IPS-15b (cell line): ENCODE measurements around the gene FBXL13.
"Not testable (repeated sequence)": the region's sequence is repeated elsewhere in the genome, so short reads cannot be mapped to it uniquely, and the experiment has no call there.

ENCODE experiments used
- H3K27me3 ChIP-seq: one replicate; pipeline ENCODE4 v1.6.1; 2013; ENCODE audit warnings: low read length; ENCODE audit not compliant: control insufficient read depth, insufficient read depth
- H3K36me3 ChIP-seq: one replicate; pipeline ENCODE4 v1.6.1; 2013; ENCODE audit warnings: low read length; ENCODE audit not compliant: control insufficient read depth, insufficient read depth
- H3K4me1 ChIP-seq: one replicate; pipeline ENCODE4 v1.6.1; 2013; ENCODE audit warnings: mild to moderate bottlenecking, low read length; ENCODE audit not compliant: control insufficient read depth, insufficient read depth
- H3K4me3 ChIP-seq: one replicate; pipeline ENCODE4 v1.5.1; 2013; ENCODE audit warnings: low read depth, low read length
- H3K9ac ChIP-seq: one replicate; pipeline ENCODE4 v1.6.1; 2013; ENCODE audit warnings: low read depth, mild to moderate bottlenecking, low read length
- H3K9me3 ChIP-seq: one replicate; pipeline ENCODE4 v1.6.1; 2013; ENCODE audit warnings: mild to moderate bottlenecking, low read length; ENCODE audit not compliant: control insufficient read depth, insufficient read depth

The FBXL13 gene

DNA sequence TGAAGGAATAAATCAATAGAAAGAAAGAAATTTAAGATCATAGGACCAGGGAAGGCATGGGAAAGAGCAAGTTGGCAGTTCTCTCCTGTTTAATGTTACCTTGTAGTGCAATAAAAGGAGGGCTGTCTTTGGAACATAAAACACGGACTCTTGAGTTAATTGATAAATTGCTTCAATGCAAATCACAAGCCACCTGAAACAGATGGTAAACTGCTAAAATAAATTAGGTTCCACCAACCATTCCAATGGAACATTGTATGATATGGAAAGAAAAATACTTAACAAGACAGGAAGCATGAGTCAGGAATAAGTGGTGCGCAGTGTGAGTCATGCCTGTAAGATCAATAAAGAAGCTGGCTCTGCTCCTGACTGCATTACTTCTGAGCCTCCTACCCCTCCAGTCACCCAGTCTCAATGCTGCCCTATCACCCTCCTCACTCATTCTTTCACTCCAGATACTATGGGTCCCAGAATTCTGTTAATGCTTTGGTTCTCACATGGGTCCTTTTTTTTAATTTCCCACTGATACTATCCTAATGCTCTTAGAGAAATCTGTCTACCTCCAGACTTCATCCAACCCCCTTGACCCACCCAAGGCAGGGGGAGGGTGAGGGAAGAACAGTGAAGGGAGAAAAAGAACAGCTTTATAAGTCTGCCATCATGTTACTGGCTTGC, 82.9 kb downstream of the FBXL13 start:
- Histone ChIP-seq H3K4me1 (no peaks in the 10 kb centered on the region), H3K9me3 (no peaks in the 10 kb centered on the region)

DNA sequence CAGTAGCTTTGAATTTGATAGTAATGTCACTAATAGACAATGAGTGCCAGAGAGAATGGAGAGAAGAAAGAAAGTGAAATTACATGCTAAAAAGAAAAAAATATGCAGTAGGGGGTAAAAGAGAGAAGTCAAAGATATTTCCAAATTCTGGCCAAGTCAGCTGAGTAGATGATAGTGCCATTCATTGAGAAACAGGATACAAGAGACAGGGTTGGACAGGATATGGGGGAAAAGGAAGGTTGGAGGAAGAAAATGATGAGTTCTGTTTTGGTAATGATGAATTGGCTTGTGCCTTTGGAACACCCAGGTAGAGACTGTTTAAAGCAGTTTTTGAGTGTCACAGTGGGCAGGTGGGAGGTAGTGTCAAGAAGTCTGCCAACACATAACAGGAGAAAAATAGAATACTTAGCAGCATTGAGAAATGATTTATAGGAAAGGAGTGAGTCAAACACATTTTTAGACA, 83.5 kb downstream of the FBXL13 start:
- no peaks in the 10 kb centered on the region for H3K9me3 ChIP-seq
- no peak overlapping the region for H3K4me3 ChIP-seq
- H3K9ac ChIP-seq, result no peak overlapping the region
- no peaks in the 10 kb centered on the region for H3K36me3 ChIP-seq
- no peaks in the 10 kb centered on the region for H3K27me3 ChIP-seq
- H3K4me1 ChIP-seq, result no peaks in the 10 kb centered on the region

More for the DNA sequence above, 82.9 kb downstream of the FBXL13 start:
- H3K9ac ChIP-seq, result no peak overlapping the region
- H3K27me3 ChIP-seq, result no peaks in the 10 kb centered on the region
- no peaks in the 10 kb centered on the region for H3K36me3 ChIP-seq
- H3K4me3 ChIP-seq, result no peak overlapping the region

DNA sequence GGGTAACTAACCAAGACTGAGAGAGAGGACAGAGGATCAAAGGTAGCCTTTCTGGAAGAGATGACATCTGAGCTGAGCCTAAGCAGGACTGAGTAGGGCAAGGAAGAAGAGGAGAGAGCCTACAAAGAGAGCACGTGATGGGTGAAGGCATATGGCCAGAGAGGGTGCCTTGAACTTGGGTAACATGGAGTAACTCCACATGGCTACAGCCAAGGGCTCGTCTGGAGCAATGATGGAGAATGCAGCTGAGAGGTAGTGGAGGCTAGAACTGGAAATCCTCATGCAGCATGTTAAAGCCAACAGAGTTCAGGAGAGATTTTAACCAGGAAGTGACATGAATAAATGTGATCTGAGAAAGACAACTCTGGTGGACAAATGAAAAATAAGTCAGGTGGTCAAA, 84.0 kb downstream of the FBXL13 start:
- no peaks in the 10 kb centered on the region for H3K27me3 ChIP-seq
- no peak overlapping the region for H3K9ac ChIP-seq
- H3K36me3 ChIP-seq, result no peaks in the 10 kb centered on the region
- H3K4me1 ChIP-seq, result no peaks in the 10 kb centered on the region
- H3K9me3 ChIP-seq, result no peaks in the 10 kb centered on the region
- no peak overlapping the region for H3K4me3 ChIP-seq

DNA sequence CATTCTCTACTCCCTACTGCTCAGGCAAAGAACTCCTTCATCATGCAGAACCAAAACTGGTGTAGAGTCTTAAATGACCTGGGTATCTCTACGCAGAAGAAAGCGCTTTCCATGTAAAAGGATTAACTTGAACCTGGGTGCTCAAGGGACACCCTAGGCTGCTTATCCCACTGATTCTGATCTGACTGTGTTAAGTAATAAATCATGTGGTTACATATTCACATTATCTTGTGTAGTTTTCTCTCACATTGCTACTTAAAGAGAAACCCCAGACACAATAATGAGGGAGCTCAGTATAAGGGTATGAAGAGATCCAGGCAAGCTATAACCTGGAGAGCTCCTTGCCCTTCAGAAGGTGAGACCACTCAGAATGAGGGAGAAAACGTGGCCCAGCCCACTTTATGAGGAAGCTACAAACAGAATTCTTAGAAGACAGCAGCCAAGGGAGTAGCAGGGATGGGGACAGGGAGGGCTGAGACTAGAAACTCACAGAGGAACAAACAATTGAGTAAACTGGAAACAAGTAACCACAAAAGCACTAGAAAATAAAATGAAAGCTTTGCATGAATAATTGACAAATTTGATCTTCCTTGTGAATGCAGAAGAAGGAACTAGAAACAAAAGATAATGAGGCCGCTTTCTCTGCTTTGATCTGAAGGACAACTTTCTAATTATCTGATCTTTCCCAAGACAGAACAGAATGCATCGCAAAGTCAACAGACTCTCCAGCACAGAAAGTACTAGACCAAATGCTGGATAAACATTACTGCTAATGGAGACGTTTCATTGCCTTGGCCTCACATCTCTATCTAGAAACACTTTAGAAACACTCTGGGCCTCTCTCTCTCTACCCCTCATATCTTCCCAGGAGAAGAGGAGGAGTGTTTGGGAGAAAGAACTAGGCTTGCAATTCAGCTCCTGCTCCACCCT, 85.7 kb downstream of the FBXL13 start:
- Histone ChIP-seq H3K4me1 (no peaks in the 10 kb centered on the region), H3K9ac (no peak overlapping the region), H3K27me3 (no peaks in the 10 kb centered on the region), H3K9me3 (no peaks in the 10 kb centered on the region), H3K4me3 (no peak overlapping the region), H3K36me3 (no peaks in the 10 kb centered on the region)

DNA sequence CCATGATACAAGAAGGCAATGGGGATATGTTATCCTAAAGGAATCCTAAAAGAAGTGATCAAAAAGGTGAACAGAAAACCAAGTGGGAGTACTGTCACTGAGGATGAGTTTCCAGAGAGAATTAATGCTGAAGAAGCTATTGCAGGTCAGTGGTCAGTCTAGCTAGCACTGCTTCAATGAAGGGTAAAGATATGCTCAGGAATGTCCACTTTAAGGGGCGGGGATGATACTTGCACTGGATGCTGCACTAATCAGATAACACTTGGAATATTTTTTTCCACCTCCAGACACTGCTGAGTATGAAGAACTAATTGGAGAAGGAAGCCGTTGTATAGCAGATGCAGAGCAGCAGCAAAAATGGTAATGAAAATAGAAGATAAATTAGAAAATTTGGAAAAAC, 86.5 kb downstream of the FBXL13 start:
- no peak overlapping the region for H3K9ac ChIP-seq
- no peaks in the 10 kb centered on the region for H3K36me3 ChIP-seq
- no peaks in the 10 kb centered on the region for H3K27me3 ChIP-seq
- no peaks in the 10 kb centered on the region for H3K9me3 ChIP-seq
- no peaks in the 10 kb centered on the region for H3K4me1 ChIP-seq
- H3K4me3 ChIP-seq, result no peak overlapping the region

DNA sequence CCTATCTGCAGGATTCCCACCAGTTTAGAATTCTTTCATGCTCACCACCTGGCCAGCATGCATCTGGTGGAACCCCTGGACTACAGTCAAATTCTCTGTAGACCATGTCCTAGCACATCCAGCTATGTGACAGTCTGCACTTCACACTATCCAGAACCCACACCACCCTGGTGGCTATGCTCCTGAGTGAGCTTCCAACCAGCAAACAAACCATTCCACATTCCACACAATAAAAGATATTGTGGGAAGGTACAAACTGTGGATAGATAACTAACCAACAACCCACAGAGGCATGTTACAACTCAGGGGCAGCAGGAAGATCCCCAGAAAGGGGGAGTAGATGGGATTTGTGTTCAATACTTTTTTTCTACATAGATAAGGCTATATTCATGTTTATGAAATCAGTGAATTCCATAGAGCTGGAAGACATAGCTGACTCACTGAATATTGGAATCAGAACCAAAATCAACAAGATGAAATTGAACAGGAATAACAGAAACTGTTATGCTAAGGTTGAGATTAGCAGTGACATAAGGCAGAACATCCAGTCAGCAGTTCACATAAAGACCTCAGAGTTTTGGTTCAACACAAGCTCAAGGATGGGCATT, 89.3 kb downstream of the FBXL13 start:
- Histone ChIP-seq H3K4me3 (no peak overlapping the region), H3K9ac (no peak overlapping the region), H3K9me3 (no peaks in the 10 kb centered on the region), H3K4me1 (no peaks in the 10 kb centered on the region), H3K27me3 (no peaks in the 10 kb centered on the region), H3K36me3 (no peaks in the 10 kb centered on the region)

DNA sequence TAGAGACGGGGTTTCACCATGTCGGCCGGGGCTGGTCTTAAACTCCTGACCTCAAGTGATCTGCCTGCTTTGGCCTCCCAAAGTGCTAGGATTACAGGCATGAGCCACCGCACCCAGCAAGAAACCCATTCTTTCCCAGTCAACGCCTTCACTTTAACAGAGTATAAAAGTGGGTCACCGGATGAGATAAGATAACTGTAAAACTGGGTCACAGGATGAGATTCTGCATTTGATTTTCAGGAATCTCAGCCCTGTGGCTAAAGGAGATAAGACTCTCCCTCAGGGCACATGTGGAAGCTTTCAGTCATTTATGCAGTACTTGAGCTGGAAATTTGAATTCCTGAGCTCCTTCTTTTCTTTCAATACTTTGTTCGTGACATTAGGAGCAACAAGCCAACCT, 91.0 kb downstream of the FBXL13 start:
- Histone ChIP-seq H3K9me3 (no peaks in the 10 kb centered on the region), H3K4me3 (no peak overlapping the region), H3K9ac (no peak overlapping the region), H3K27me3 (no peaks in the 10 kb centered on the region), H3K4me1 (no peaks in the 10 kb centered on the region), H3K36me3 (no peaks in the 10 kb centered on the region)

DNA sequence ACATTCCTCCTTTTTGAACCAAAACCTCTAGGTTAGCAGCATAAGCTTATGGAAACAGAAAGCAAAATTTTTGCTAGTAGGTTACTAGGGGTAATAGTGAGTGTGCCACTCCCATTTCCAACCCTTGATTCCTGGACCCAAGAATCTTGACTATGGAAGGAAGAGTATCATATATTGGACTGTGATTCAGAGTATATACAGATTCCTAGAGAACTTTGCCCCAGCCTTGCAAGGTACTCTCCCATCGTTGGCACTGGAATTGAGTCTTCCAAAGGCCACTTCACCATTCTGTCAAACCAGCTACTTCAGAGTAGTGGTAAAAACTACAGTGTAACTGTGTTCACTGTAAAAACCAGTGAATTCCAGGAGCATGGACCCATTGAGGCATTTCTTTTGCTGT, 92.4 kb downstream of the FBXL13 start:
- H3K9me3 ChIP-seq, result no peaks in the 10 kb centered on the region
- H3K27me3 ChIP-seq, result no peaks in the 10 kb centered on the region
- H3K4me3 ChIP-seq, result no peak overlapping the region
- H3K4me1 ChIP-seq, result no peaks in the 10 kb centered on the region
- H3K9ac ChIP-seq, result no peak overlapping the region
- H3K36me3 ChIP-seq, result no peaks in the 10 kb centered on the region

DNA sequence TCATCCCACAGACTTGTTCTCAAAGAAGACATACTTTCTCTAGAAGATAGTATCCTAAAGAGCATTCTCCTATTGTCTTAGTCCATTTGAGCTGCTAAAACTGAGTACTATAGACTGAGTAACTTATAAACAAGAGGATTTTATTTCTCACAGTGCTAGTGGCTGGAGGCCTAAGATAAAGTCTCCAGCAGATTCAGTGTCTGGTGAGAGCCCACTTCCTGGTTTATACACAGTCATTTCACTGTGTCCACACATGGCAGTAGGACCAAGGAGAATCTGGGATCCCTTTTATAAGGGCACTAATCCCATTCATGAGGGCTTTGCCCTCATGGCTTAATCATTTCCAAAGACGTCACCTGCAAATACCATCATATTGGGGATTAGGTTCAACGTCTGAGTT, 93.1 kb downstream of the FBXL13 start:
- Histone ChIP-seq H3K27me3 (no peaks in the 10 kb centered on the region), H3K9me3 (no peaks in the 10 kb centered on the region), H3K9ac (no peak overlapping the region), H3K4me1 (no peaks in the 10 kb centered on the region), H3K4me3 (no peak overlapping the region), H3K36me3 (no peaks in the 10 kb centered on the region)

DNA sequence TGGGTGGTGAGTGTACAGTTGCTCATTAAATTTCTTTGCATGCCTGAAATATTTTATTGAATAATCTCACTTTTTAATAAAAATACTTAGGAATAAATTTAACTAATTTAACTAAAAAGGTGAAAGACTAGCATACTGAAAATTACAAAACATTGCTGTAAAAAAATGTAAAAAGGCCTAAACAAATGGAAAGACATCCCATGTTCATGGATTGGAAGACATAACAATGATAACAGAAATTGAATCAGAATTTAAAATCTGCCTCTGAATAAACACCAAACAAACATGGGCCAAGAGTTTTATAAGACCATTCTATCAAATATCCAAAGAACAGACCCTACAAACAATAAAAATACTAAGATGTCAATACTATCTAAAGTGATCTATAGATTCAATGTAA, 94.9 kb downstream of the FBXL13 start:
- no peak overlapping the region for H3K9ac ChIP-seq
- H3K36me3 ChIP-seq, result no peaks in the 10 kb centered on the region
- no peaks in the 10 kb centered on the region for H3K27me3 ChIP-seq
- H3K4me3 ChIP-seq, result no peak overlapping the region
- H3K4me1 ChIP-seq, result no peaks in the 10 kb centered on the region
- no peaks in the 10 kb centered on the region for H3K9me3 ChIP-seq

DNA sequence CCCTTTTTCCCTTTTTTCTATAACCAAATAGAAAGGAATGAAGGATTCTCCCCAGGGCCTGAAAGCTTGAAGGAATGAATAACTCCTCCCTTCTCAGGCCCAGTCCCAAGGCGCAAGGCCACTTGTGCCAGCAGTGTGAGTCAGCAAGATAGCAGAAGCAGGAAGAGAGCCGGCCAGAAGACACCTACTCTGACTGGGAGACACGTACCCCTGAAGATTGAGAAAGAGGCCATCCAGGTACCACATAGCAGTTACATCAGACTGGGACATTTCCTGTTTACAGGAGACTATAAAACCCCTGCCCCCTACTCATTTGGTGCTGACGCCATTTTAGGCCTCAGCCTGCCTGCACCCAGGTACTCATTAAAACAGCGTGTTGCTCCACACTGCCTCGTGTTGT, 96.3 kb downstream of the FBXL13 start:
- Histone ChIP-seq H3K9ac (no peak overlapping the region), H3K4me3 (no peak overlapping the region), H3K27me3 (no peaks in the 10 kb centered on the region), H3K36me3 (peaks cover 2% of the 10 kb centered on the region), H3K9me3 (no peaks in the 10 kb centered on the region), H3K4me1 (peaks cover 2% of the 10 kb centered on the region)

DNA sequence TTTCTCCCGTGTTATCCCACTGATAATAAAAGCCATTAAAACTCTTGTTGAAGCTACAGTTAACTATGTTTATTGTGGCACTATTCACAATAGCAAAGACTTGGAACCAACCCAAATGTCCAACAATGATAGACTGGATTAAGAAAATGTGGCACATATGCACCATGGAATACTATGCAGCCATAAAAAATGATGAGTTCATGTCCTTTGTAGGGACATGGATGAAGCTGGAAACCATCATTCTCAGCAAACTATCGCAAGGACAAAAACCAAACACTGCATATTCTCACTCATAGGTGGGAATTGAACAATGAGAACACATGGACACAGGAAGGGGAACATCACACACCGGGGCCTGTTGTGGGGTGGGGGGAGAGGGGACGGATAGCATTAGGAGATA, 97.0 kb downstream of the FBXL13 start:
- not testable (repeated sequence) for H3K36me3 ChIP-seq, H3K27me3 ChIP-seq, H3K9me3 ChIP-seq, H3K4me1 ChIP-seq, H3K9ac ChIP-seq, H3K4me3 ChIP-seq
